ENCODE data around the gene CDCA5.

GRCh38 chr11:65127473-65128181 is 43.8 kb upstream of the CDCA5 start:
- TF ChIP-seq CTCF (IDR thresholded peaks at IDR 0.05; ENCODE audit: low read depth, low read length) (no peak), EZH2phosphoT487 (IDR thresholded peaks at IDR 0.05; ENCODE audit: low read depth) (no peak)

All from OCI-LY3 (cell line).